Left ventricle myocardium inferior (tissue), 1 donor: ENCODE measurements around the gene NTM. TPM values are rescaled to one million over a fixed set of nuclear protein-coding genes. Genes with fewer than 3 reads are reported as not detected.

Source experiments
- DNase-seq: peaks from one replicate; pipeline ENCODE4 v3.0.0-alpha.2; 2020
- H3K27ac ChIP-seq: fragments of 200-600 bp; replicated peaks from 2 replicates; pipeline ENCODE4 v1.8.0; 2021
- H3K27me3 ChIP-seq: fragments of 200-600 bp; 2 replicates; pipeline ENCODE4 v1.8.0; 2021; ENCODE audit warnings: low read depth
- H3K36me3 ChIP-seq: fragments of 200-600 bp; 2 replicates; pipeline ENCODE4 v1.8.0; 2021
- H3K4me1 ChIP-seq: fragments of 200-600 bp; 2 replicates; pipeline ENCODE4 v1.8.0; 2021
- H3K4me3 ChIP-seq: fragments of 200-600 bp; 2 replicates; pipeline ENCODE4 v1.8.0; 2021; ENCODE audit warnings: mild to moderate bottlenecking, moderate library complexity
- H3K9me3 ChIP-seq: fragments of 200-600 bp; replicated peaks from 2 replicates; pipeline ENCODE4 v1.8.0; 2021
- intact Hi-C: fragments of 100-400 bp; cut with micrococcal nuclease; formaldehyde crosslinking; loops from one replicate; pipeline ENCODE4 v1.11.0; 2022
- total RNA-seq: library from RNA; stranded (reverse); fragmentation: NEBNext Ultra II Directional; extraction: Animal tissue kit (Norgen Biotek cat#: 25700); gene quantifications from one replicate; pipeline ENCODE4 v1.2.1, GENCODE V29; 2021
- TF ChIP-seq, protein P1 (sequence below): fragments of 200-600 bp; IDR thresholded peaks from 2 replicates; pipeline ENCODE4 v1.8.0; 2021; ENCODE audit warnings: antibody characterized with exemption, mild to moderate bottlenecking, borderline replicate concordance
- donor health status: DM: no; HTN: yes; CAD: no; lungs with severe emphysema.

NTM gene
- total RNA-seq, 1 donor from 2014 or later: 1.0 TPM

DNA sequence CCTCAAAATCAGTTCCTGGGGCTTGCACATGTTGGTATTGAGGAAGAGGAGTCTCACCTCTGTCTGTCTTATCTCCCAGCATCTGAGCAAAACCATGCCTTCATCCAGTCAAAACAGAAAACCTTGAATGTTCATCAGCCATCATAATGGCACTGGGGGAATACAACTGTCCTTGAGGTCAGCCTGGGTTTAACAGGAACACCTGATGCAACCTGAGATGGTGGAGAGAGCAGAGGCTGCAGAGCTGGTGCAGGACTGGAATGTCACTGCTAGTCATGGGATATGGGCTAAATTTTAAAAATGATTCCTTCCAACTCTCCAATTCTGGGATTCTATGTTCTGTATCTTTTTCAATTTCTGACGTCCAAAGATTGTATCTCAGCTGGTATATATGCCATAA is 931.0 kb downstream of the NTM start:
- intact Hi-C loops: no loop called here
- H3K4me3 ChIP-seq: no peak overlapping the region
- TF ChIP-seq, protein P1, sequence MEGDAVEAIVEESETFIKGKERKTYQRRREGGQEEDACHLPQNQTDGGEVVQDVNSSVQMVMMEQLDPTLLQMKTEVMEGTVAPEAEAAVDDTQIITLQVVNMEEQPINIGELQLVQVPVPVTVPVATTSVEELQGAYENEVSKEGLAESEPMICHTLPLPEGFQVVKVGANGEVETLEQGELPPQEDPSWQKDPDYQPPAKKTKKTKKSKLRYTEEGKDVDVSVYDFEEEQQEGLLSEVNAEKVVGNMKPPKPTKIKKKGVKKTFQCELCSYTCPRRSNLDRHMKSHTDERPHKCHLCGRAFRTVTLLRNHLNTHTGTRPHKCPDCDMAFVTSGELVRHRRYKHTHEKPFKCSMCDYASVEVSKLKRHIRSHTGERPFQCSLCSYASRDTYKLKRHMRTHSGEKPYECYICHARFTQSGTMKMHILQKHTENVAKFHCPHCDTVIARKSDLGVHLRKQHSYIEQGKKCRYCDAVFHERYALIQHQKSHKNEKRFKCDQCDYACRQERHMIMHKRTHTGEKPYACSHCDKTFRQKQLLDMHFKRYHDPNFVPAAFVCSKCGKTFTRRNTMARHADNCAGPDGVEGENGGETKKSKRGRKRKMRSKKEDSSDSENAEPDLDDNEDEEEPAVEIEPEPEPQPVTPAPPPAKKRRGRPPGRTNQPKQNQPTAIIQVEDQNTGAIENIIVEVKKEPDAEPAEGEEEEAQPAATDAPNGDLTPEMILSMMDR: no peak
- no peaks in the 10 kb centered on the region for H3K4me1 ChIP-seq
- no peak overlapping the region for H3K27ac ChIP-seq
- H3K36me3 ChIP-seq: no peaks in the 10 kb centered on the region
- no peak for DNase-seq
- no peaks in the 10 kb centered on the region for H3K9me3 ChIP-seq
- no peaks in the 10 kb centered on the region for H3K27me3 ChIP-seq

- Histone ChIP-seq H3K4me1 (no peaks in the 10 kb centered on the region), H3K9me3 (no peaks in the 10 kb centered on the region), H3K27ac (no peak overlapping the region), H3K4me3 (no peak overlapping the region), H3K27me3 (no peaks in the 10 kb centered on the region), H3K36me3 (no peaks in the 10 kb centered on the region)
- DNase-seq: no peak
- TF ChIP-seq, protein P1: no peak
- intact Hi-C loops: no loop called here
These were observed 931.5 kb downstream of the NTM start for GRCh38 chr11:132301900-132302299.

GRCh38 chr11:132307309-132308020 is 937.0 kb downstream of the NTM start:
- no peak for DNase-seq
- Histone ChIP-seq H3K27ac (no peak overlapping the region), H3K4me3 (no peak overlapping the region), H3K4me1 (peaks cover 6% of the 10 kb centered on the region), H3K27me3 (no peaks in the 10 kb centered on the region), H3K9me3 (no peaks in the 10 kb centered on the region), H3K36me3 (no peaks in the 10 kb centered on the region)
- intact Hi-C loops: no loop called here
- TF ChIP-seq, protein P1: no peak

DNA sequence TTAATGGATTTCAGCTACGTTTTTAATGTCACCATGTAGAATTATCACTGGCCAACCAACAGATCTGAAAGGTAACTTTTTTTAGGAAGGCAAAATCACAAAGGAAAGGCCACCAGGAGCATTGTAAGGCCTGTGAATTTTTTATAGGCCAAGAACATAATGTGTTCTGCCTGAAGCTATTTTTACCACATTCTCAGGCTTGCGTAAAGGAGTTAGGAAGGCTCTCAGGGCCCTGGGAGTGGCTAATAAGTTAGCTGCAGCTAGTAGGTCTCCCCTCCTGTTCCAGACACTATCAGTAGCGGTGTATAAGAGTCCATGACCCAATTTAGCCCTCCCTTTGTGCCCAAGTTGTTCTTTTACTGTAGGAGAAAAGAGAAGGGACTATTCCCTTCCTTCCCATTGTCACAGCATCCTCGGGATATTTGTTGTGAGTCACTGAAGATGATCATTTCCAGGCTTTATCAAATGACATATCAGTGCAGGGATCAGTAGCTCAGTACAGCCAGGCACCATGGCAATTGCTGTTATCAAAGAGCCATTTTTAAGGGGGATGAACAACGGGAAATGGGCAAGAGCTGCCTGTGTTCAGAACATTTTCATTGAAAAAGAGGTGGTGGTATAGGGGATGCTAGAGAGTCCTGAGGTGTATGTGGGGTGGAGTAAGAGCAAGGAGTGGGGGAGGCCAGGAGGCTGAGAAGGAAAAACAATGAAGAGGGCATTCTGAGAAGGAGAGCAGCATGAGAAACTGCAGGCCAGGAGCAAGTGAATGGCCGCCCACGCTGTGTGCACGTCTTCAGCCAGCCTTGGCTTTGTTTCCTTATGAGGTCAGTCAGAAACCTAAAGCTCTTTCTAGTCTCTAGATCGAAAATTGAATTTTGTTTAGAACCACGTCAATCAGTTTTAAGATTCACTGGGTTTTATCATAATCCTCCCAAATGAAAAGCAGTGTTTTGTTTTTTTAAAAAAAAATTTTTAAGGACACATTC is 940.3 kb downstream of the NTM start:
- intact Hi-C loops: no loop called here
- peaks cover 6% of the 10 kb centered on the region for H3K4me1 ChIP-seq
- no peaks in the 10 kb centered on the region for H3K9me3 ChIP-seq
- no peak overlapping the region for H3K4me3 ChIP-seq
- TF ChIP-seq, protein P1: no peak
- no peaks in the 10 kb centered on the region for H3K27me3 ChIP-seq
- H3K36me3 ChIP-seq: no peaks in the 10 kb centered on the region
- H3K27ac ChIP-seq: peak overlapping the region; percentile 52
- no peak for DNase-seq

DNA sequence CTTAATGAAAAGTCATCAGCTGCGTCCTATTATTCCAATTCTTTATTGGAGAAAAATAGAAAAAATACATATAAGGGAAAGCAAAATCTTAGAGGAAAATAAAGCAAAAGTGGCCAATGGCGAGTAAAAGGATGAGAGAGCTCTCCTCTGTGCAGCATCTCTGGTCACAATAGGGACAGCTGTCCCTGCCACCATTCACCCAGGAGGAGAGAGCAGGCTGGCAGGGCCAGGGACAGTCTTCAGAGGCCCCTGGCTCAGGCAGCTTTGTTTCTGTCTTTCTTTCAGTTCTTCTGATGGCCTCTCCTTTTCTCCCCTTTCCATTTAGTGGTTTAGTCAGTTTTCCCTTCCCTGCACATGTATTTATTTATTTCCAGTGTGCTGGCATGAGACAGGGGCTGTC is 941.3 kb downstream of the NTM start:
- no peaks in the 10 kb centered on the region for H3K27me3 ChIP-seq
- H3K27ac ChIP-seq: no peak overlapping the region
- no peaks in the 10 kb centered on the region for H3K9me3 ChIP-seq
- TF ChIP-seq, protein P1: no peak
- H3K4me1 ChIP-seq: peaks cover 6% of the 10 kb centered on the region
- no peak for DNase-seq
- H3K4me3 ChIP-seq: no peak overlapping the region
- intact Hi-C loops: no loop called here
- H3K36me3 ChIP-seq: no peaks in the 10 kb centered on the region
